Inferior parietal cortex (tissue), 1 donor: ENCODE measurements around the gene TOM1.

Experiments used
- DNase-seq: peaks from one replicate; pipeline ENCODE4 v3.0.0-alpha.2; 2016; ENCODE audit errors: extremely low spot score

The TOM1 gene

GRCh38 chr22:35369996-35370395 lies 70.3 kb downstream of the TOM1 start:
- DNase-seq, result no peak

- DNase-seq, result peak; percentile 43
Measured at GRCh38 chr22:35373781-35374180, 74.1 kb downstream of the TOM1 start.

- no peak for DNase-seq
Measured at GRCh38 chr22:35375031-35375430, 75.3 kb downstream of the TOM1 start.

DNA sequence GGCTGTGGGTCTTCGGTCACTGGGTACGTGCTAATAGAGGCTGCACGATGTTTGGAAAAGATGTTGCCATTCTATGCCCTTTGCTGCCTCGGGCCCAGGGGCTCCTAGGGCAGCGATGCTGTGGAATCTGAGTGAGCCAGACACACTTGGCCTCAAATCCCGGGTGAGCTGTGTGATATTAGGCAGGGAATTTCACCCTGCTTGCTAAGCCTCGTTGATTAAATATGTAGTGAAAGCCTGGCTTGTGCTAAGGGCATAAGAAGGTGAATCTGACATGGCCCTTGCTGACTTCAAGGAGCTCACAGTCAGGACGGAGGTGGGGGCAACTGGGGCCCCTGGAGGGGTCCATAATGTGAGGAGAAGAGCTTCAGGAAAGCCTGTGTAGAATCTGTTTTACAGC lies 75.8 kb downstream of the TOM1 start:
- no peak for DNase-seq

DNA sequence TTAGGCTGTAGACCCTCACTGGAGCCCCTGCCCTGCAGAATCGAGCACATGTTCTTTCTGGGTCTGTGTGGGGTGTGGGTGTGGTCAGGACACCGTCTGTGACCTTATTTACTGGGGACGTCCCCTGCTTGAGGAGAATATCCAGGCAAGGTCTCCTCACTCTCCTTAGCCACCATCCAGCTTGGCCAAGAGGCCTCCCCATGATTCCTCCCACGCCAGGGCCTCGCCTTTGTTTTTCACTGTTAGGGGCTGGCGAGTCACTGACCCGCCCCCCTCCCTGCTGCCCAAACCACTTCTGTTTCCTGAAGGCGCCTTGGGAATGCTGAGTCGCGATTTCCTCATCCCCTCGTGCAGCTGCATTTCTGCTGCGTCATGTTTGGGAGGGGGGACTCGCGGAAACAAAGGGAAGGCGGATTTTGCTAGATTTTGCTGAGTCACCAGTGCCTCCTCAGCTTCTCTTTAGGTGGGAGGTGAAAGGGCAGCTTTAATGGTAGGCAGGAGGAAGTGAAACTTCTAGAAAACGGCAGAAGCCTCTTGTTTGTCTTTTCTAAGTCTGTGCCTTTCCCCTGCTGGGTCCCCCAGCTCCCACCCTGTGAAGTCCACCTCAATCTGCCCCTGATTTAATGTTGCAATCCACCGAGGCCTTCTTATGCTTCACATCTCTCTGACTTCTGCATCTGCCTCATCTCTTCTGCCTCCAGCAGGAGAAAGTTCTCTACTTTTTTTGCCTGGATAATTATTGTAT lies 77.2 kb downstream of the TOM1 start:
- DNase-seq, result peak; percentile 86

DNA sequence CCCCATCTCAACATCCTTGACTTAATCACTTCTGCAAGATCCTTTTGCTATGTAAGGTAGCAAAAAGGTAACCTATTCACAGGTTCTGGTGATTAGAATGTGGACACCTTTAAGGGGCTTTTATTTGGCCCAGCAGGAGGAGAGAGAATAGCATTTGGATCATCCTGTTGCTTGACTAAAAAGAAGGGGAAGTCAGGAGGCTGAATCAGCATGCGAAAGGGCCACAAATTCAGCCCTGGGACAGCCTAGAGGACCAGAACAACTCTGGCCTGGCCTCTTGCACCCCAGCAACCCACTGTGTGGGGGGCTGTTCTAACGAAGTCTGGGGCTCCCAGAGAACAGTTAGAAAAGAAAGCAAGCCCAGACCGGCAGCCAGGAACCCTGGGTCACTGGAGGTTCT lies 78.0 kb downstream of the TOM1 start:
- no peak for DNase-seq

- no peak for DNase-seq
Measured at GRCh38 chr22:35378621-35379020, 78.9 kb downstream of the TOM1 start.

- no peak for DNase-seq
Measured at GRCh38 chr22:35379146-35379993, 79.7 kb downstream of the TOM1 start.

DNA sequence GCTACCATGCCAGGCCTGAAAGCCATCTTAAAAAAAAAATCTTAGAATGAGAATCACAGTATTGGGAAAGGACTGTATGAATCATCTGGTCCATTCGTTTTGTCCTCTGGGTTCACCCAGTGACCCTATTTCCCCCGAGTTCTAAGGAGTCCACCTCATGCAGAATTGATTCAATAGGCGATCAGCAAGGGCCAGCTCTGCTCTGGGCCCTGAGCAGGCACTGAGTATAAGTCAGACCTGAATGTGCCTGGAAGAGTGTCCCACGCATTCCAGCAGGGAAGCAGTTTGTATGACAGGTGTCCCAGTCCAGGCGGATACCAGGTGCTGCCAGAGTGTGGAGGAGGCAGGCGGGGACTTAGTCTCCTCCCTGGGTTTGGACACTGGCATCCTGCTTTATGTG lies 80.3 kb downstream of the TOM1 start:
- no peak for DNase-seq

DNA sequence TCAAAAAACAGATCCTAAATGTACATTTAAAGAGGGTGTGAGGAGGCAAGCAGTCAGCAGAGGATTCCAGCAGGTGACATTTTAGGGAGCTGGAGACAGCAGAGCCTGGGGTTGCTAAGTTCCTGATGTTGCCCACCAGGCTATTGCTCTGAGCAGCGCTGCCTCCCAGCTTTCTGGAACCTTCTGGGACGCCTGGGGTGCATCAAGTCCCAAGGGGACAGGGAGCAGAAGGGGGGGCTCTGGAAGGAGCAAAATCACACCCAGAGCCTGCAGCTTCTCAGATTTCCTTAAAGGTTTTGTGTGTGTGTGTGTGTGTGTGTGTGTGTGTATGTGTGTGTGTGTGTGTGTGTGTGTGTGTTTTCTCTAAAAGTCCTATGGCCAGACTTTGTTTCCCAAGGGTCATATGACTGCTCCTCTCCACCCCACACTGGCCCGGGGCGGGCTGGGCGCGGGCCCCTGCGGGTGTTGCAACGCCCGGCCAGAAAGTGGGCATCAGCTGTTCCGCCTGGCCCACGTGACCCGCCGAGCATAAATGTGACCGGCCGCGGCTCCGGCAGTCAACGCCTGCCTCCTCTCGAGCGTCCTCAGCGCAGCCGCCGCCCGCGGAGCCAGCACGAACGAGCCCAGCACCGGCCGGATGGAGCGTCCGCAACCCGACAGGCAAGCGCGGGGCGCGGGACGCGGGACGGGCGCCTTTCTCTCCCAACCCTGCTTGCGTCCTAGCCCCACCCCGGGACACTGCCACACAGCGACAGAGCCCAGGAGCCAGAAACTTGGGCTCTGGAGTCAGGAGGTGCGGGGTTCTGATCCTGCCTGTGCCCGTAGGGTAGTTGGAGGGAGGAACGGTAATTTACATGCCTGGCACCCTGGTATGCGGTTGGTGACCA lies 81.1 kb downstream of the TOM1 start, which contains the start of gene HMOX1:
Gene HMOX1, plus strand, starts transcription at position 560 of the 887 bp plus-strand sequence. Its CDS starts 78 bp downstream, at position 638.
- DNase-seq, result peak; percentile 71

DNA sequence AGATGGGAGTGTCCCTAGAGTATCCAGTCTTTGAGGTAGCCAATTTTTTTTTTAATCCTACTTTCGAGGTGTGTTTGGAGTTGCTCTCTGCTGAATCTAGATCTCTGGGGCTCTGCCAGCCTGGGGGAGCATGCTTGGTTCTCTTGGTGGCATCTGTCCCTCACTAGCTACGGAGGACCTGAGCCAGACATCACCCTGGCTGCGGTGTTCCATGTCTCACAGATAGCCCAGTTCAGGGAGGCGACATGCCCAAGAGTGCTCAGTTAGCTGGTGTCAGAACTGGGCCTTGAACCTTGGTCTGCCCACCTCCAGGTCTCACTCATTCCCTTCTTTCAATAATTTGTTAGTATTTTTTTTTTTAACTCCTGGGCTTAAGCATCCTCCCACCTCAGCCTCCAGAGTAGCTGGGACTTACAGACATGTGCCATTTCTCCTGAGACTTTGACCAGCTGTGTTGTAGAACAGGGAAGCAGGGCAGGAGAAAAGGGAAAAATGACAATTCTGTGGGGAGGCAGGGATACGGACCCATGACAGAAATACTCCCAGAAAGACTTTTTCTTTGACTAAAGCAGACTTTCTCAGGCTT lies 81.8 kb downstream of the TOM1 start:
- DNase-seq, result no peak

DNA sequence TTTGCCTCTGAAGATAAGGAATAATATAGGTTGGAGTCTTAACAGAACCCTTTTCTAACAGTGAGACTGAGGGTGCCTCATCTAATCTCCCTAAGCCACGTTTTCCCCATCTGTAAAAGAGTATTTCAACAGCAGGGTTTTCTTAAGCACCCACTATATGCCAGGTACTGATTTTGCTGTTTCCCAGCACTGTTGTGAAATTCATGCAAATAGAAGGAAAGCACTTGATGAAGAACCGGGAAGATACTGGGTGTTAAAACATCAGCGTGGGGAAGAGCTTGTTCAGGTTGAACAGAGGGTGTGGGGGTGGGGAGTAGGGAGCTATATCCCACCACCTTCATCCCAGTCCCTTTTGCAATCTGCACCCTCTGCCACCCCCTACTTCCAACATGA lies 84.0 kb downstream of the TOM1 start:
- no peak for DNase-seq

GRCh38 chr22:35384527-35384926 lies 84.8 kb downstream of the TOM1 start:
- DNase-seq, result no peak

- no peak for DNase-seq
Measured at GRCh38 chr22:35384975-35385588, 85.4 kb downstream of the TOM1 start.

DNA sequence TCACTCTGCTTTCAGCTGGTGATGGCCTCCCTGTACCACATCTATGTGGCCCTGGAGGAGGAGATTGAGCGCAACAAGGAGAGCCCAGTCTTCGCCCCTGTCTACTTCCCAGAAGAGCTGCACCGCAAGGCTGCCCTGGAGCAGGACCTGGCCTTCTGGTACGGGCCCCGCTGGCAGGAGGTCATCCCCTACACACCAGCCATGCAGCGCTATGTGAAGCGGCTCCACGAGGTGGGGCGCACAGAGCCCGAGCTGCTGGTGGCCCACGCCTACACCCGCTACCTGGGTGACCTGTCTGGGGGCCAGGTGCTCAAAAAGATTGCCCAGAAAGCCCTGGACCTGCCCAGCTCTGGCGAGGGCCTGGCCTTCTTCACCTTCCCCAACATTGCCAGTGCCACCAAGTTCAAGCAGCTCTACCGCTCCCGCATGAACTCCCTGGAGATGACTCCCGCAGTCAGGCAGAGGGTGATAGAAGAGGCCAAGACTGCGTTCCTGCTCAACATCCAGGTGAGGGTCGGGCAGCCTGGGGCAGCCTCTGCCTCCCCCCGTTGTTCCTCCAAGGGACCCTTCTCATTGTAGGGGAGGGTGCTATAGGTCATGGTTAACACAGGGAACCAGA lies 87.1 kb downstream of the TOM1 start:
- no peak for DNase-seq

GRCh38 chr22:35390933-35391332 lies 91.2 kb downstream of the TOM1 start:
- DNase-seq, result no peak

DNA sequence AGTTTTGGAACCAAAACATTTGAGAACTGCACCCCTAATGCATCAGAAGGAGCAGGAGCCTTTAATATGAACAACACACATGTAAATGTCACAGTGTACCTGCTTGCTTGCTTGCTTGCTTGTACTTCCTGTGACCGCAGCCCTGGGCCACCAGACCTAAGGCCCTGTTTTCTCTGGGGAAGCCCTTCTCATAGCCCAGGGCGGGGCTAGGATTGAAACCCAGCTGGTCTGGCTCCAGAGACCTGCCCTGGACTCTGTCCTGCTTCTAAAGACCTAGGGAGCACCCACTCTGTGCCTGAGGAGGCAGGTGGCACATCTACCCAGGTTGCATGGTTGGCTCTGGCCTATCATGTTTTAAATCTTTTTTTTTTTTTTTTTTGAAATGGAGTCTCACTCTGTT lies 92.7 kb downstream of the TOM1 start:
- DNase-seq, result no peak

- no peak for DNase-seq
Measured at GRCh38 chr22:35393116-35394010, 93.7 kb downstream of the TOM1 start.

GRCh38 chr22:35394011-35394312 lies 94.3 kb downstream of the TOM1 start:
- DNase-seq, result no peak
